ENCODE data around the gene SLC41A3. TPM values are rescaled to one million over a fixed set of nuclear protein-coding genes. Genes with fewer than 3 reads are reported as not detected.

Gene SLC41A3
- total RNA-seq, 1 experiment from 2014 or later: 35.5 TPM

DNA sequence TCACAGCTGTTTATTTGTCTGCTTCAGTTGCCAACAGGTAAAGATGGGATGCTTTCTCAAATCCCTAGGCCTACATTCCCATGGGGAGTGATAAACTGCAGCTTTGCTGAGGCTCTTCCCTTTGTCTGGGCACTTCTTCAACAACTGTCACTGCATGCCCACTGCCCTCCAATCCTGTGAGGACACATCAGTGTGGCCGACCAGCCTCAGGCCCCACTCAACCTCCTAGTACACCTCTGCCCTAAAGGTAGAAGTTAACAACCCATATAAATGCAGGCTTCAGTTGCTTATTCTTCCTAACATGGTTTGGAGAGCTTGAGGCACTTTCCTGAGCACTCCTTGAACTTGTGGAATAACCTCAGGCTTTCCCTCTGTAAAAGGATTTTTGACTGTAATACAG lies 65.4 kb downstream of the SLC41A3 start:
- H3K27me3 ChIP-seq (ENCODE audit: insufficient read depth, low read length): no peaks in the 10 kb centered on the region
- peaks cover 6% of the 10 kb centered on the region; the same call in 1 of the 2 replicates for H3K4me1 ChIP-seq (ENCODE audit: insufficient read depth, low read length)
- H3K23ac ChIP-seq (ENCODE audit: insufficient read length, low read depth, low read length): no peak overlapping the region
- H4K8ac ChIP-seq (replicated peaks; ENCODE audit: insufficient read length, low read depth, low read length): no peak overlapping the region
- TF ChIP-seq, protein P1, sequence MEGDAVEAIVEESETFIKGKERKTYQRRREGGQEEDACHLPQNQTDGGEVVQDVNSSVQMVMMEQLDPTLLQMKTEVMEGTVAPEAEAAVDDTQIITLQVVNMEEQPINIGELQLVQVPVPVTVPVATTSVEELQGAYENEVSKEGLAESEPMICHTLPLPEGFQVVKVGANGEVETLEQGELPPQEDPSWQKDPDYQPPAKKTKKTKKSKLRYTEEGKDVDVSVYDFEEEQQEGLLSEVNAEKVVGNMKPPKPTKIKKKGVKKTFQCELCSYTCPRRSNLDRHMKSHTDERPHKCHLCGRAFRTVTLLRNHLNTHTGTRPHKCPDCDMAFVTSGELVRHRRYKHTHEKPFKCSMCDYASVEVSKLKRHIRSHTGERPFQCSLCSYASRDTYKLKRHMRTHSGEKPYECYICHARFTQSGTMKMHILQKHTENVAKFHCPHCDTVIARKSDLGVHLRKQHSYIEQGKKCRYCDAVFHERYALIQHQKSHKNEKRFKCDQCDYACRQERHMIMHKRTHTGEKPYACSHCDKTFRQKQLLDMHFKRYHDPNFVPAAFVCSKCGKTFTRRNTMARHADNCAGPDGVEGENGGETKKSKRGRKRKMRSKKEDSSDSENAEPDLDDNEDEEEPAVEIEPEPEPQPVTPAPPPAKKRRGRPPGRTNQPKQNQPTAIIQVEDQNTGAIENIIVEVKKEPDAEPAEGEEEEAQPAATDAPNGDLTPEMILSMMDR (conservative IDR thresholded peaks at IDR 0.05): no peak
- no peak overlapping the region for H2BK20ac ChIP-seq (ENCODE audit: low read depth, low read length, poor library complexity, severe bottlenecking)
- no peaks in the 10 kb centered on the region for H3K9me3 ChIP-seq (ENCODE audit: control insufficient read depth, low read depth, low read length)
- H3T11ph ChIP-seq (ENCODE audit: low read length): no peak overlapping the region
- no peak overlapping the region for H4K91ac ChIP-seq (ENCODE audit: insufficient read length, low read depth, low read length)
- no peak for DNase-seq
- H3K79me2 ChIP-seq (ENCODE audit: insufficient read depth, low read length): no peaks in the 10 kb centered on the region
- H2AFZ ChIP-seq (ENCODE audit: low read length): no peak overlapping the region
- no peak overlapping the region for H3K27ac ChIP-seq (ENCODE audit: insufficient read length, low read depth, low read length)
- H2BK15ac ChIP-seq (ENCODE audit: low read depth, low read length): no peak overlapping the region
- no CpG with 5 or more reads among the region's 1 CpG for WGBS (ENCODE audit: extremely low coverage, insufficient read length, low lambda C conversion rate)
- no peak overlapping the region for H3K4ac ChIP-seq (ENCODE audit: low read depth, low read length)
- H3K14ac ChIP-seq (ENCODE audit: insufficient read depth, low read length): no peak overlapping the region
- H4K20me1 ChIP-seq (ENCODE audit: control insufficient read depth, insufficient read depth, insufficient read length): no peaks in the 10 kb centered on the region
- no peak overlapping the region for H3K4me2 ChIP-seq (ENCODE audit: insufficient read depth, insufficient read length, low read length)
- no peak overlapping the region for H3K56ac ChIP-seq (ENCODE audit: insufficient read length, low read depth, low read length)
- no peak overlapping the region for H3K18ac ChIP-seq (ENCODE audit: insufficient read length, low read depth, low read length)
- no peak overlapping the region for H2AK5ac ChIP-seq (ENCODE audit: insufficient read length, low read length)
- no peak overlapping the region for H4K5ac ChIP-seq (ENCODE audit: insufficient read length, low read depth, low read length)
- H3K23me2 ChIP-seq (ENCODE audit: insufficient read length, low read depth, low read length, poor library complexity, severe bottlenecking): no peaks in the 10 kb centered on the region
- Mint-ChIP-seq H3K9me3 (no peaks in the 10 kb centered on the region), H3K27ac (no peak overlapping the region), H3K4me1 (peaks cover 45 to 47% of the 10 kb centered on the region in 2 experiments), H3K4me3 (no peak overlapping the region), H3K36me3 (ENCODE audit: insufficient read depth in 1 of 3, low read depth in 3 of 3) (peaks cover 0 to 17% (median 16%) of the 10 kb centered on the region in 3 experiments; a peak in 6 of 7 replicates), H3K27me3 (ENCODE audit: low read depth) (no peaks in the 10 kb centered on the region; the same call in 1 of the 2 replicates)
- H2BK12ac ChIP-seq (ENCODE audit: insufficient read length, low read depth, low read length): no peak overlapping the region
- H3K9ac ChIP-seq (ENCODE audit: extremely low read depth, insufficient read length, low read length): no peak overlapping the region
- H2BK5ac ChIP-seq (ENCODE audit: insufficient read length, low read length): no peak overlapping the region
- no peaks in the 10 kb centered on the region for H3K79me1 ChIP-seq (ENCODE audit: insufficient read depth, low read depth, low read length, poor library complexity, severe bottlenecking)
- no peak overlapping the region for H2BK120ac ChIP-seq (ENCODE audit: low read depth, low read length, poor library complexity, severe bottlenecking)
